Caco-2 (cell line): Measurements from ENCODE around the gene ECHS1. TPM values are rescaled to one million over a fixed set of nuclear protein-coding genes. Genes with fewer than 3 reads are reported as not detected.

ENCODE experiments used
- BruUV-seq: library from RNA; stranded (reverse); fragments of 400-500 nt; replicated peaks from 2 replicates; lab custom pipeline; 2021; lab: Mats Ljungman, UMichigan
- CTCF ChIA-PET: fragments of 300-600 bp; sonication (Branson Sonifier 250); formaldehyde crosslinking; loops from one replicate; lab custom pipeline; 2022; ENCODE audit warnings: antibody characterized with exemption; lab: Charles Lee
- POLR2A ChIA-PET: fragments of 300-600 bp; sonication (Branson Sonifier 250); formaldehyde crosslinking; loops from one replicate; lab custom pipeline; 2022; ENCODE audit warnings: antibody characterized with exemption; lab: Charles Lee
- DNase-seq, 2 experiments: peaks; one replicate each; pipeline versions ENCODE4 v3.0.0 to v3.0.0-alpha.2; 2020 to 2022
- H3K27me3 ChIP-seq: replicated peaks from 2 replicates; pipeline ENCODE4 v1.6.0; 2011; ENCODE audit warnings: low read length; ENCODE audit not compliant: control insufficient read depth, insufficient read depth
- H3K36me3 ChIP-seq: 2 replicates; pipeline ENCODE4 v1.5.1; 2011; ENCODE audit warnings: low read length; ENCODE audit not compliant: control insufficient read depth, insufficient read depth
- H3K4me1 ChIP-seq: fragments of 250-450 bp; sonication (Bioruptor Pico); 2 replicates; pipeline ENCODE4 v1.5.1; 2020; ENCODE audit warnings: mild to moderate bottlenecking
- H3K4me3 ChIP-seq: 2 replicates; pipeline ENCODE4 v1.5.1; 2011; ENCODE audit warnings: low read depth, mild to moderate bottlenecking, control low read depth, low read length
- H3K9me3 ChIP-seq: fragments of 250-450 bp; sonication (Bioruptor Pico); 2 replicates; pipeline ENCODE4 v1.5.1; 2020; ENCODE audit warnings: mild to moderate bottlenecking, moderate library complexity
- H3K27ac Mint-ChIP-seq: one replicate; pipeline ENCODE4 v1.8.0; 2022; ENCODE audit warnings: mixed read lengths; ENCODE audit not compliant: unreplicated experiment
- H3K27me3 Mint-ChIP-seq: one replicate; pipeline ENCODE4 v1.8.0; 2022; ENCODE audit warnings: mixed read lengths; ENCODE audit not compliant: insufficient read depth, unreplicated experiment
- H3K36me3 Mint-ChIP-seq: one replicate; pipeline ENCODE4 v1.8.0; 2022; ENCODE audit warnings: mild to moderate bottlenecking, mixed read lengths; ENCODE audit not compliant: insufficient read depth, unreplicated experiment
- H3K4me1 Mint-ChIP-seq: one replicate; pipeline ENCODE4 v1.8.0; 2022; ENCODE audit warnings: low read depth, mixed read lengths; ENCODE audit not compliant: unreplicated experiment
- H3K4me3 Mint-ChIP-seq: one replicate; pipeline ENCODE4 v1.8.0; 2022; ENCODE audit warnings: mild to moderate bottlenecking, moderate library complexity, mixed read lengths; ENCODE audit not compliant: unreplicated experiment
- H3K9me3 Mint-ChIP-seq: one replicate; pipeline ENCODE4 v1.8.0; 2022; ENCODE audit warnings: mixed read lengths; ENCODE audit not compliant: unreplicated experiment
- CTCF ChIP-seq, 2 experiments: fragments of 200-600 bp in 1 of 2; IDR thresholded peaks; 1 replicate in 1 of 2; 2 replicates in 1 of 2; pipeline versions ENCODE4 v1.5.1 to v1.8.0; 2011 to 2022; ENCODE audit warnings: antibody characterized with exemption in 1 of 2, control low read depth in 1 of 2, inconsistent platforms in 1 of 2, low read depth in 1 of 2, low read length in 1 of 2, mild to moderate bottlenecking in 1 of 2, moderate library complexity in 1 of 2; ENCODE audit not compliant: insufficient read depth in 1 of 2, severe bottlenecking in 1 of 2, unreplicated experiment in 1 of 2
- intact Hi-C: fragments of 100-400 bp; cut with micrococcal nuclease; formaldehyde crosslinking; loops from one replicate; pipeline ENCODE4 v1.10.0; 2022; ENCODE audit not compliant: unreplicated experiment
- total RNA-seq: library from RNA; stranded (reverse); gene quantifications from 2 replicates; pipeline ENCODE4 v1.2.3, GENCODE V29; 2022

ECHS1 gene
- total RNA-seq, 1 experiment from 2014 or later = 247 TPM

- intact Hi-C loops = no loop called here
- H3K27ac Mint-ChIP-seq = peak overlapping the region; percentile 68
- H3K4me3 ChIP-seq = no peak overlapping the region
- no TSS peak for BruUV-seq
- peaks cover 56% of the 10 kb centered on the region for H3K36me3 Mint-ChIP-seq
- POLR2A ChIA-PET = interaction anchor here (0.6 kb wide), 1 partner anchor 9 kb away, joined by 6 read pairs; no protein-coding TSS in a partner anchor
- DNase-seq = no peak
- H3K4me3 Mint-ChIP-seq = no peak overlapping the region
- H3K9me3 ChIP-seq = 0 out of 2 replicates have a peak, but pooled peaks cover 3% of the 10 kb centered on the region
- peaks cover 9% of the 10 kb centered on the region for H3K9me3 Mint-ChIP-seq
- no peaks in the 10 kb centered on the region for H3K36me3 ChIP-seq
- peaks cover 55% of the 10 kb centered on the region for H3K4me1 ChIP-seq
- H3K4me1 Mint-ChIP-seq = peaks cover 21% of the 10 kb centered on the region
- H3K27me3 ChIP-seq = no peaks in the 10 kb centered on the region
- no peaks in the 10 kb centered on the region for H3K27me3 Mint-ChIP-seq
- CTCF ChIA-PET = no interaction called here
- TF ChIP-seq CTCF (IDR thresholded peaks at IDR 0.05; ENCODE audit: insufficient read depth in 1 of 2, low read depth in 1 of 2, low read length in 1 of 2, severe bottlenecking in 1 of 2, unreplicated experiment in 1 of 2) = no peak
Observed at GRCh38 chr10:133346413-133346812, 26.7 kb downstream of the ECHS1 start.

GRCh38 chr10:133344236-133344635 lies 28.9 kb downstream of the ECHS1 start:
- peaks cover 34% of the 10 kb centered on the region for H3K36me3 Mint-ChIP-seq
- H3K27me3 Mint-ChIP-seq = no peaks in the 10 kb centered on the region
- H3K27ac Mint-ChIP-seq = no peak overlapping the region
- Histone ChIP-seq H3K4me3 (no peak overlapping the region), H3K4me1 (peaks cover 36% of the 10 kb centered on the region), H3K27me3 (no peaks in the 10 kb centered on the region), H3K9me3 (peaks cover 15% of the 10 kb centered on the region; the same call in 1 of the 2 replicates), H3K36me3 (no peaks in the 10 kb centered on the region)
- BruUV-seq = no TSS peak
- DNase-seq = no peak
- no peak overlapping the region for H3K4me3 Mint-ChIP-seq
- H3K9me3 Mint-ChIP-seq = peaks cover 9% of the 10 kb centered on the region
- ChIA-PET POLR2A (no interaction called here), CTCF (interaction anchor here (0.8 kb wide), 1 partner anchor 13 kb away, joined by 3 read pairs; the partner anchor contains the start of gene FUOM)
- H3K4me1 Mint-ChIP-seq = peaks cover 18% of the 10 kb centered on the region
- intact Hi-C loops = no loop called here
- no peak for TF ChIP-seq CTCF (IDR thresholded peaks at IDR 0.05; ENCODE audit: insufficient read depth in 1 of 2, low read depth in 1 of 2, low read length in 1 of 2, severe bottlenecking in 1 of 2, unreplicated experiment in 1 of 2)

- H3K27me3 Mint-ChIP-seq = no peaks in the 10 kb centered on the region
- H3K9me3 Mint-ChIP-seq = peaks cover 9% of the 10 kb centered on the region
- TF ChIP-seq CTCF (IDR thresholded peaks at IDR 0.05; ENCODE audit: insufficient read depth in 1 of 2, low read depth in 1 of 2, low read length in 1 of 2, severe bottlenecking in 1 of 2, unreplicated experiment in 1 of 2) = no peak
- no peak overlapping the region for H3K27ac Mint-ChIP-seq
- intact Hi-C loops = no loop called here
- H3K4me1 Mint-ChIP-seq = peaks cover 13% of the 10 kb centered on the region
- Histone ChIP-seq H3K9me3 (peaks cover 19% of the 10 kb centered on the region; the same call in 1 of the 2 replicates), H3K4me3 (no peak overlapping the region), H3K27me3 (no peaks in the 10 kb centered on the region), H3K36me3 (no peaks in the 10 kb centered on the region), H3K4me1 (peaks cover 29% of the 10 kb centered on the region)
- no peak overlapping the region for H3K4me3 Mint-ChIP-seq
- ChIA-PET POLR2A (interaction anchor here (0.6 kb wide), 2 partner anchors 19 to 69 kb away, joined by 3 to 5 read pairs; no protein-coding TSS in a partner anchor), CTCF (no interaction called here)
- H3K36me3 Mint-ChIP-seq = peaks cover 28% of the 10 kb centered on the region
- no peak for DNase-seq
- no TSS peak for BruUV-seq
Observed at GRCh38 chr10:133343558-133343957, 29.6 kb downstream of the ECHS1 start.
